Measurements from ENCODE around the gene STK40. TPM values are rescaled to one million over a fixed set of nuclear protein-coding genes. Genes with fewer than 3 reads are reported as not detected.

STK40 gene
- total and polyA plus RNA-seq, 9 of the 15 experiments (the other 6 are each of a cell fraction or from before 2014, with no cell fraction given), result 0.69 to 94.3 (median 39.1) TPM

GRCh38 chr1:36337830-36338229, 47.9 kb downstream of the STK40 start:
- Histone ChIP-seq H3K9me3 (replicated peaks; ENCODE audit: control insufficient read depth, insufficient read depth, low read depth, low read length) (no peaks in the 10 kb centered on the region), H3K27me3 (ENCODE audit: control insufficient read depth in 2 of 2, insufficient read depth in 2 of 2, low read length in 2 of 2) (no peaks in the 10 kb centered on the region), H2AFZ (ENCODE audit: low read depth, low read length) (no peak overlapping the region), H3K9ac (ENCODE audit: insufficient read depth in 1 of 2, low read depth in 2 of 2, low read length in 2 of 2) (peak overlapping the region in 1 of 2 experiments; percentile 38; a peak in 1 of 4 replicates), H3K4me1 (replicated peaks in 1 of 2; ENCODE audit: control insufficient read depth in 2 of 2, insufficient read depth in 2 of 2, low read length in 2 of 2) (peaks cover 0 to 31% of the 10 kb centered on the region in 2 experiments; a peak in 3 of 5 replicates), H3K4me2 (ENCODE audit: insufficient read depth, low read length) (no peak overlapping the region), H3K36me3 (ENCODE audit: control insufficient read depth, insufficient read depth, low read length) (peaks cover 34% of the 10 kb centered on the region; the same call in 2 of the 3 replicates), H3K9me1 (ENCODE audit: control insufficient read depth, insufficient read depth, low read length) (peaks cover under 1% of the 10 kb centered on the region), H3K79me2 (ENCODE audit: control insufficient read depth, insufficient read depth, low read length) (no peaks in the 10 kb centered on the region), H3K4me3 (no peak overlapping the region), H4K20me1 (replicated peaks; ENCODE audit: control insufficient read depth, insufficient read depth, low read length) (no peaks in the 10 kb centered on the region), H3K27ac (ENCODE audit: extremely low read depth, low read depth, low read length) (no peak overlapping the region)
- ChIA-PET POLR2A (interaction anchor here (1.1 to 1.4 kb wide), 2 partner anchors 14 to 30 kb away, joined by 3 to 9 read pairs; partner anchors contain the start of gene EVA1B), CTCF (ENCODE audit: low intra/inter-chr PET ratio) (no interaction called here)
- 82% methylated on average over 6 of the region's 6 CpGs for WGBS (ENCODE audit: insufficient coverage, low coverage, missing lambda C conversion rate)
- BruUV-seq (replicated peaks), result no TSS peak
- DNase-seq (ENCODE audit: extremely low read depth in 1 of 4, low spot score in 3 of 4) (no peak), FAIRE-seq (peak; percentile 29), ATAC-seq (no peak)
- in situ Hi-C loops (cut with MboI) (no loop called here), intact Hi-C loops (cut with micrococcal nuclease) (no loop called here)
- TF ChIP-seq FUS (optimal IDR thresholded peaks at IDR 0.05; ENCODE audit: low read depth, low read length) (no peak), TCFL5 (CRISPR knock-in tag; conservative IDR thresholded peaks at IDR 0.05) (no peak), NFE2L1 (tag; IDR thresholded peaks at IDR 0.05; ENCODE audit: borderline replicate concordance, low read depth) (no peak), U2AF1 (optimal IDR thresholded peaks at IDR 0.05; ENCODE audit: low read depth, low read length) (no peak), MBD2 (IDR thresholded peaks at IDR 0.05; ENCODE audit: borderline replicate concordance, low read depth) (no peak), HOXB6 (CRISPR knock-in tag; IDR thresholded peaks at IDR 0.05; ENCODE audit: borderline replicate concordance) (no peak), THAP12 (CRISPR knock-in tag; IDR thresholded peaks at IDR 0.05) (no peak), ZNF644 (tag; IDR thresholded peaks at IDR 0.05; ENCODE audit: low read depth) (no peak), TEAD4 (IDR thresholded peaks at IDR 0.05; ENCODE audit: low read length) (no peak), TEAD4 (CRISPR knock-in tag; IDR thresholded peaks at IDR 0.05; ENCODE audit: borderline replicate concordance) (no peak), RBM34 (IDR thresholded peaks at IDR 0.05; ENCODE audit: borderline replicate concordance, insufficient read depth, low read length) (no peak), ZNF12 (CRISPR knock-in tag; IDR thresholded peaks at IDR 0.05) (no peak), ZNF76 (CRISPR knock-in tag; IDR thresholded peaks at IDR 0.05; ENCODE audit: borderline replicate concordance) (no peak), NR2C1 (IDR thresholded peaks at IDR 0.05) (no peak), NR2C1 (tag; IDR thresholded peaks at IDR 0.05) (no peak)
- TF ChIP-seq, protein P1, sequence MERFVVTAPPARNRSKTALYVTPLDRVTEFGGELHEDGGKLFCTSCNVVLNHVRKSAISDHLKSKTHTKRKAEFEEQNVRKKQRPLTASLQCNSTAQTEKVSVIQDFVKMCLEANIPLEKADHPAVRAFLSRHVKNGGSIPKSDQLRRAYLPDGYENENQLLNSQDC (CRISPR knock-in tag; IDR thresholded peaks at IDR 0.05), result no peak
- TF ChIP-seq, protein P2, sequence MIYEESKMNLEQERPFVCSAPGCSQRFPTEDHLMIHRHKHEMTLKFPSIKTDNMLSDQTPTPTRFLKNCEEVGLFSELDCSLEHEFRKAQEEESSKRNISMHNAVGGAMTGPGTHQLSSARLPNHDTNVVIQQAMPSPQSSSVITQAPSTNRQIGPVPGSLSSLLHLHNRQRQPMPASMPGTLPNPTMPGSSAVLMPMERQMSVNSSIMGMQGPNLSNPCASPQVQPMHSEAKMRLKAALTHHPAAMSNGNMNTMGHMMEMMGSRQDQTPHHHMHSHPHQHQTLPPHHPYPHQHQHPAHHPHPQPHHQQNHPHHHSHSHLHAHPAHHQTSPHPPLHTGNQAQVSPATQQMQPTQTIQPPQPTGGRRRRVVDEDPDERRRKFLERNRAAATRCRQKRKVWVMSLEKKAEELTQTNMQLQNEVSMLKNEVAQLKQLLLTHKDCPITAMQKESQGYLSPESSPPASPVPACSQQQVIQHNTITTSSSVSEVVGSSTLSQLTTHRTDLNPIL (CRISPR knock-in tag; IDR thresholded peaks at IDR 0.05), result no peak
- TF ChIP-seq, protein P3, sequence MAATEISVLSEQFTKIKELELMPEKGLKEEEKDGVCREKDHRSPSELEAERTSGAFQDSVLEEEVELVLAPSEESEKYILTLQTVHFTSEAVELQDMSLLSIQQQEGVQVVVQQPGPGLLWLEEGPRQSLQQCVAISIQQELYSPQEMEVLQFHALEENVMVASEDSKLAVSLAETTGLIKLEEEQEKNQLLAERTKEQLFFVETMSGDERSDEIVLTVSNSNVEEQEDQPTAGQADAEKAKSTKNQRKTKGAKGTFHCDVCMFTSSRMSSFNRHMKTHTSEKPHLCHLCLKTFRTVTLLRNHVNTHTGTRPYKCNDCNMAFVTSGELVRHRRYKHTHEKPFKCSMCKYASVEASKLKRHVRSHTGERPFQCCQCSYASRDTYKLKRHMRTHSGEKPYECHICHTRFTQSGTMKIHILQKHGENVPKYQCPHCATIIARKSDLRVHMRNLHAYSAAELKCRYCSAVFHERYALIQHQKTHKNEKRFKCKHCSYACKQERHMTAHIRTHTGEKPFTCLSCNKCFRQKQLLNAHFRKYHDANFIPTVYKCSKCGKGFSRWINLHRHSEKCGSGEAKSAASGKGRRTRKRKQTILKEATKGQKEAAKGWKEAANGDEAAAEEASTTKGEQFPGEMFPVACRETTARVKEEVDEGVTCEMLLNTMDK (IDR thresholded peaks at IDR 0.05; ENCODE audit: borderline replicate concordance, insufficient read depth, low read depth, low read length, poor library complexity, severe bottlenecking), result no peak
